HG03521 (cell line): ENCODE results near the gene PPARG.

ENCODE experiments used
- ATAC-seq: cut with Tn5 transposase; IDR thresholded peaks from one replicate; pipeline ENCODE4 v1.9.1; 2021; ENCODE audit warnings: mild to moderate bottlenecking, moderate library complexity; ENCODE audit not compliant: unreplicated experiment

The PPARG gene

GRCh38 chr3:12408984-12409683 lies 120.3 kb downstream of the PPARG start:
- ATAC-seq: no peak

- ATAC-seq: no peak
Observed at GRCh38 chr3:12409684-12410596, 121.1 kb downstream of the PPARG start.

GRCh38 chr3:12413721-12414255 lies 124.9 kb downstream of the PPARG start:
- ATAC-seq: no peak

GRCh38 chr3:12415014-12415680 lies 126.3 kb downstream of the PPARG start:
- ATAC-seq: no peak

GRCh38 chr3:12416731-12417130 lies 127.9 kb downstream of the PPARG start:
- ATAC-seq: no peak

GRCh38 chr3:12420393-12420792 lies 131.5 kb downstream of the PPARG start:
- no peak for ATAC-seq

GRCh38 chr3:12421132-12421531 lies 132.3 kb downstream of the PPARG start:
- no peak for ATAC-seq

- no peak for ATAC-seq
Observed at GRCh38 chr3:12423131-12423530, 134.3 kb downstream of the PPARG start.

GRCh38 chr3:12423918-12424630 lies 135.2 kb downstream of the PPARG start:
- ATAC-seq: no peak

- ATAC-seq: no peak
Observed at GRCh38 chr3:12424635-12425319, 135.9 kb downstream of the PPARG start.

GRCh38 chr3:12425850-12426579 lies 137.1 kb downstream of the PPARG start:
- ATAC-seq: no peak

GRCh38 chr3:12427551-12427950 lies 138.7 kb downstream of the PPARG start:
- ATAC-seq: no peak

- no peak for ATAC-seq
Observed at GRCh38 chr3:12428126-12428525, 139.3 kb downstream of the PPARG start.

- ATAC-seq: no peak
Observed at GRCh38 chr3:12430086-12430485, 141.2 kb downstream of the PPARG start.

GRCh38 chr3:12433823-12434222 lies 145.0 kb downstream of the PPARG start:
- no peak for ATAC-seq

GRCh38 chr3:12436514-12437220 lies 147.8 kb downstream of the PPARG start:
- no peak for ATAC-seq

GRCh38 chr3:12437221-12437605 lies 148.3 kb downstream of the PPARG start:
- ATAC-seq: no peak

- ATAC-seq: no peak
Observed at GRCh38 chr3:12437861-12438260, 149.0 kb downstream of the PPARG start.

- no peak for ATAC-seq
Observed at GRCh38 chr3:12438318-12438717, 149.4 kb downstream of the PPARG start.
